Mesenchymal stem cell (in vitro differentiated cells and primary cell): Measurements from ENCODE around the gene PCBD2.
"Not testable (repeated sequence)": the region's sequence is repeated elsewhere in the genome, so short reads cannot be mapped to it uniquely, and the experiment has no call there.

Experiments used
- DNase-seq: peaks from one replicate; pipeline ENCODE4 v3.0.0-alpha.2; 2013
- H2AFZ ChIP-seq: one replicate; pipeline ENCODE4 v1.6.1; 2013; ENCODE audit warnings: low read depth, mild to moderate bottlenecking, control low read depth, inconsistent platforms, low read length, moderate library complexity
- H2AK5ac ChIP-seq: 2 replicates; pipeline ENCODE4 v1.6.1; 2013; ENCODE audit warnings: low read length, moderate library complexity, mild to moderate bottlenecking, inconsistent platforms; ENCODE audit not compliant: severe bottlenecking
- H2BK120ac ChIP-seq: one replicate; pipeline ENCODE4 v1.6.1; 2013; ENCODE audit warnings: low read depth, mild to moderate bottlenecking, inconsistent platforms, low read length, moderate library complexity
- H2BK12ac ChIP-seq, 2 experiments: one replicate each; pipeline ENCODE4 v1.6.1; 2013; ENCODE audit warnings: inconsistent platforms in 2 of 2, low read length in 2 of 2, mild to moderate bottlenecking in 2 of 2, moderate library complexity in 2 of 2, control low read depth in 1 of 2
- H2BK15ac ChIP-seq: one replicate; pipeline ENCODE4 v1.6.1; 2013; ENCODE audit warnings: mild to moderate bottlenecking, low read depth, inconsistent platforms; ENCODE audit not compliant: poor library complexity, severe bottlenecking
- H2BK5ac ChIP-seq: 2 replicates; pipeline ENCODE4 v1.6.1; 2013; ENCODE audit warnings: low read depth, mild to moderate bottlenecking, low read length, control low read depth, inconsistent platforms; ENCODE audit not compliant: poor library complexity, severe bottlenecking
- H3K14ac ChIP-seq, 2 experiments: one replicate each; pipeline ENCODE4 v1.6.1; 2013; ENCODE audit warnings: inconsistent platforms in 2 of 2, low read length in 2 of 2, control low read depth in 1 of 2, mild to moderate bottlenecking in 1 of 2, moderate library complexity in 1 of 2
- H3K18ac ChIP-seq, 2 experiments: one replicate each; pipeline ENCODE4 v1.6.1; 2013; ENCODE audit warnings: inconsistent platforms in 2 of 2, low read length in 2 of 2, control low read depth in 1 of 2, low read depth in 1 of 2, mild to moderate bottlenecking in 1 of 2
- H3K23ac ChIP-seq, 2 experiments: one replicate each; pipeline ENCODE4 v1.6.1; 2013; ENCODE audit warnings: inconsistent platforms in 2 of 2, low read length in 2 of 2, mild to moderate bottlenecking in 2 of 2, moderate library complexity in 2 of 2, control low read depth in 1 of 2
- H3K27ac ChIP-seq: 2 replicates; pipeline ENCODE4 v1.5.1; 2013; ENCODE audit warnings: mild to moderate bottlenecking, moderate library complexity, low read length, control low read depth, inconsistent platforms; ENCODE audit not compliant: poor library complexity, severe bottlenecking
- H3K27me3 ChIP-seq, 2 experiments: 2 replicates each; pipeline versions ENCODE4 v1.6.1 to v1.7.0; 2013; ENCODE audit warnings: low read length in 2 of 2, mild to moderate bottlenecking in 2 of 2, moderate library complexity in 2 of 2, control low read depth in 1 of 2, inconsistent platforms in 1 of 2; ENCODE audit not compliant: control insufficient read depth in 1 of 2, insufficient read depth in 1 of 2
- H3K36me3 ChIP-seq, 2 experiments: 2 replicates each; pipeline versions ENCODE4 v1.6.1 to v1.7.0; 2013; ENCODE audit warnings: low read length in 2 of 2, control low read depth in 1 of 2, inconsistent platforms in 1 of 2, low read depth in 1 of 2, mild to moderate bottlenecking in 1 of 2; ENCODE audit not compliant: insufficient read depth in 2 of 2, control insufficient read depth in 1 of 2
- H3K4ac ChIP-seq, 2 experiments: one replicate each; pipeline ENCODE4 v1.6.1; 2013; ENCODE audit warnings: inconsistent platforms in 2 of 2, low read length in 2 of 2, mild to moderate bottlenecking in 2 of 2, moderate library complexity in 2 of 2, control low read depth in 1 of 2, low read depth in 1 of 2
- H3K4me1 ChIP-seq: 2 replicates; pipeline ENCODE4 v1.6.1; 2013; ENCODE audit warnings: low read depth, low read length, control low read depth; ENCODE audit not compliant: control insufficient read depth, insufficient read depth
- H3K4me2 ChIP-seq: 2 replicates; pipeline ENCODE4 v1.6.1; 2013; ENCODE audit warnings: low read length, mild to moderate bottlenecking, inconsistent platforms; ENCODE audit not compliant: poor library complexity, severe bottlenecking
- H3K4me3 ChIP-seq, 2 experiments: 2 replicates each; pipeline versions ENCODE4 v1.5.1 to v1.7.0; 2013; ENCODE audit warnings: low read length in 2 of 2, mild to moderate bottlenecking in 2 of 2, control low read depth in 1 of 2, low read depth in 1 of 2; ENCODE audit not compliant: insufficient read depth in 1 of 2
- H3K79me1 ChIP-seq: replicated peaks from 2 replicates; pipeline ENCODE4 v1.6.1; 2013; ENCODE audit warnings: mild to moderate bottlenecking, control low read depth, low read length, inconsistent platforms; ENCODE audit not compliant: poor library complexity, severe bottlenecking
- H3K9ac ChIP-seq: 2 replicates; pipeline ENCODE4 v1.7.0; 2013; ENCODE audit warnings: mild to moderate bottlenecking, low read length, moderate library complexity
- H3K9me3 ChIP-seq: 2 replicates; pipeline ENCODE4 v1.7.0; 2013; ENCODE audit warnings: mild to moderate bottlenecking, low read length; ENCODE audit not compliant: control insufficient read depth
- H4K8ac ChIP-seq: one replicate; pipeline ENCODE4 v1.6.1; 2013; ENCODE audit warnings: inconsistent platforms, mild to moderate bottlenecking, low read length, moderate library complexity
- H4K91ac ChIP-seq: one replicate; pipeline ENCODE4 v1.6.1; 2013; ENCODE audit warnings: mild to moderate bottlenecking, low read length, inconsistent platforms
- WGBS: methylation state at CpG from one replicate; pipeline ENCODE4 v1.1.7; 2013; ENCODE audit warnings: mixed read lengths; 5-methylcytosine and 5-hydroxymethylcytosine counted together

Gene PCBD2

GRCh38 chr5:134881711-134882110 is 23.2 kb upstream of the PCBD2 start:
- H2BK15ac ChIP-seq, H3K4ac ChIP-seq, H3K18ac ChIP-seq, H3K9ac ChIP-seq, H2AK5ac ChIP-seq, H3K4me3 ChIP-seq, H3K14ac ChIP-seq, H4K91ac ChIP-seq, H3K23ac ChIP-seq, H4K8ac ChIP-seq, H3K4me1 ChIP-seq, H2BK120ac ChIP-seq, H3K9me3 ChIP-seq, H2BK12ac ChIP-seq, H2BK5ac ChIP-seq, H3K27me3 ChIP-seq, H3K27ac ChIP-seq, H3K36me3 ChIP-seq, H3K4me2 ChIP-seq, H2AFZ ChIP-seq, DNase-seq: not testable (repeated sequence)
- peaks cover 29% of the 10 kb centered on the region for H3K79me1 ChIP-seq
- 100% methylated on average over 11 of the region's 30 CpGs for WGBS

- Histone ChIP-seq H4K91ac (no peak overlapping the region), H3K4ac (no peak overlapping the region), H3K9ac (no peak overlapping the region), H3K4me3 (no peak overlapping the region), H3K18ac (no peak overlapping the region), H2BK120ac (no peak overlapping the region), H3K79me1 (peaks cover 22% of the 10 kb centered on the region), H2AK5ac (no peak overlapping the region), H2BK12ac (no peak overlapping the region), H3K23ac (no peak overlapping the region), H3K9me3 (no peaks in the 10 kb centered on the region), H3K27me3 (no peaks in the 10 kb centered on the region), H3K27ac (no peak overlapping the region), H3K14ac (no peak overlapping the region), H3K4me1 (peaks cover 2% of the 10 kb centered on the region), H2BK15ac (no peak overlapping the region), H3K36me3 (peaks cover 19 to 30% of the 10 kb centered on the region in 2 experiments), H2BK5ac (no peak overlapping the region), H2AFZ (no peak overlapping the region), H3K4me2 (no peak overlapping the region), H4K8ac (peak overlapping the region; percentile 71)
- WGBS: 88% methylated on average over 14 of the region's 14 CpGs
- no peak for DNase-seq
These were observed 17.3 kb upstream of the PCBD2 start for GRCh38 chr5:134887593-134888159.

DNA sequence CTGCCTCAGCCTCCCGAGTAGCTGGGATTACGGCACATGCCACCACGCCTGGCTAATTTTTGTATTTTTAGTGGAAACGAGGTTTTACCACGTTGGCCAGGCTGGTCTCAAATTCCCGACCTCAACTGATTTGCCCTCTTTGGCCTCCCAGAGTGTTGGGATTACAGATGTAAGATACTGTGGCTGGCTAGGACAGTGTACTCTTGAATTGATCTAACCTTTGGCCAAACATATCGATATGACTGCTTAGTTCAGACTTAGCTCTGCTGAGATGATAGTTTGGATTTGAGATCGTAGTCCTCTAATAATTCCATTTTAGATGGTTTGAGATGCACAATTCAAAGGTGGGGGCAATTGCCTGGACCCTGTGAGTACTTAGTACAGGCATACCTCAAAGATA is 15.6 kb upstream of the PCBD2 start:
- no peak overlapping the region for H3K18ac ChIP-seq
- H2BK5ac ChIP-seq: no peak overlapping the region
- no peak overlapping the region for H3K14ac ChIP-seq
- no peak overlapping the region for H2BK12ac ChIP-seq
- no peak overlapping the region for H3K27ac ChIP-seq
- no peak overlapping the region for H2AK5ac ChIP-seq
- H3K23ac ChIP-seq: no peak overlapping the region
- peaks cover 24% of the 10 kb centered on the region for H3K79me1 ChIP-seq
- H2BK120ac ChIP-seq: no peak overlapping the region
- H3K36me3 ChIP-seq: peaks cover 24 to 38% of the 10 kb centered on the region in 2 experiments
- H3K4ac ChIP-seq: no peak overlapping the region
- H3K9me3 ChIP-seq: no peaks in the 10 kb centered on the region
- H3K4me2 ChIP-seq: no peak overlapping the region
- no peak overlapping the region for H4K8ac ChIP-seq
- H2BK15ac ChIP-seq: no peak overlapping the region
- H3K4me1 ChIP-seq: peaks cover 2% of the 10 kb centered on the region
- no peak overlapping the region for H4K91ac ChIP-seq
- no peak for DNase-seq
- H2AFZ ChIP-seq: no peak overlapping the region
- no peaks in the 10 kb centered on the region for H3K27me3 ChIP-seq
- 96% methylated on average over 8 of the region's 8 CpGs for WGBS
- no peak overlapping the region for H3K4me3 ChIP-seq
- no peak overlapping the region for H3K9ac ChIP-seq

- peaks cover 20 to 57% of the 10 kb centered on the region in 2 experiments for H3K36me3 ChIP-seq
- no CpG with 5 or more reads among the region's 1 CpG for WGBS
- H2BK12ac ChIP-seq: no peak overlapping the region
- H3K23ac ChIP-seq: no peak overlapping the region
- no peaks in the 10 kb centered on the region for H3K27me3 ChIP-seq
- no peak overlapping the region for H3K4me2 ChIP-seq
- H2BK120ac ChIP-seq: no peak overlapping the region
- H3K4me3 ChIP-seq: no peak overlapping the region
- peaks cover 21% of the 10 kb centered on the region for H3K79me1 ChIP-seq
- H2AK5ac ChIP-seq: no peak overlapping the region
- no peak overlapping the region for H2AFZ ChIP-seq
- H2BK5ac ChIP-seq: no peak overlapping the region
- no peak overlapping the region for H3K27ac ChIP-seq
- H3K4ac ChIP-seq: no peak overlapping the region
- no peak overlapping the region for H4K8ac ChIP-seq
- H3K9me3 ChIP-seq: no peaks in the 10 kb centered on the region
- H3K18ac ChIP-seq: no peak overlapping the region
- peaks cover 2% of the 10 kb centered on the region for H3K4me1 ChIP-seq
- no peak overlapping the region for H2BK15ac ChIP-seq
- H4K91ac ChIP-seq: no peak overlapping the region
- no peak overlapping the region for H3K9ac ChIP-seq
- H3K14ac ChIP-seq: no peak overlapping the region
- DNase-seq: no peak
These were observed 13.5 kb upstream of the PCBD2 start for GRCh38 chr5:134891473-134891872.
